Suppressor macrophage treated with lipopolysaccharide for 4 hours (primary cell): ENCODE data around the gene CCDC187.
"Not testable (repeated sequence)": the region's sequence is repeated elsewhere in the genome, so short reads cannot be mapped to it uniquely, and the experiment has no call there.

ENCODE experiments used
- DNase-seq: peaks from one replicate; pipeline ENCODE4 v3.0.0-alpha.2; 2020

Gene CCDC187

DNA sequence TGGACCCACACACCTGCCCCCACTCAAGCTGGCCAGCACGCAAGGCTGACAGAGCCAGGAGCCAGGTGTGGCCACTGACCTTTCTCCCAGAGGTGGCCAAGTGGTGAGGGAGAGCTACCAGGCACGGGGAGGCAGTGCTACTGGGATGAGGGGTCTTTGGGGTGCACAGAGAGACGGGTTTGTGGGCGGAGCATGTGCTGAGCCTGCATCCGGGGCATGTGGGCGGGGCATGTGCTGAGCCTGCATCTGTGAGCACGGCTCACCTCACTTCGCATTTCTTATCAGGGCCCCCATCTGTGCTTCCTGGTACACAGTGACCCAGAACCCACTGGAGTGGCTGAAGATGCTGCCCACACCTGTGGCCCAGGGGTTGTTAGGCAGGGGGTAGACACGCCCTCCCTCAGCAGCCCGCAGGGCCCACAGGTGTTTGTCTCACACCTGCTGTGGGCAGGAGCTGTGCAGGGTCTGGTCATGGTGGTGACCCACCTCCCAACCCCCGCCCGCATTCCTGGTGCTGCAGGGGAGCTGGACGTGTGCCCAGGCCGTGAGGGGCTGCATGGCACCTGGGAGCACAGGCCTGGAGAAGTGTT is 21.5 kb downstream of the CCDC187 start:
- DNase-seq, result no peak

- no peak for DNase-seq
These were observed 22.2 kb downstream of the CCDC187 start for GRCh38 chr9:136281421-136282271.

DNA sequence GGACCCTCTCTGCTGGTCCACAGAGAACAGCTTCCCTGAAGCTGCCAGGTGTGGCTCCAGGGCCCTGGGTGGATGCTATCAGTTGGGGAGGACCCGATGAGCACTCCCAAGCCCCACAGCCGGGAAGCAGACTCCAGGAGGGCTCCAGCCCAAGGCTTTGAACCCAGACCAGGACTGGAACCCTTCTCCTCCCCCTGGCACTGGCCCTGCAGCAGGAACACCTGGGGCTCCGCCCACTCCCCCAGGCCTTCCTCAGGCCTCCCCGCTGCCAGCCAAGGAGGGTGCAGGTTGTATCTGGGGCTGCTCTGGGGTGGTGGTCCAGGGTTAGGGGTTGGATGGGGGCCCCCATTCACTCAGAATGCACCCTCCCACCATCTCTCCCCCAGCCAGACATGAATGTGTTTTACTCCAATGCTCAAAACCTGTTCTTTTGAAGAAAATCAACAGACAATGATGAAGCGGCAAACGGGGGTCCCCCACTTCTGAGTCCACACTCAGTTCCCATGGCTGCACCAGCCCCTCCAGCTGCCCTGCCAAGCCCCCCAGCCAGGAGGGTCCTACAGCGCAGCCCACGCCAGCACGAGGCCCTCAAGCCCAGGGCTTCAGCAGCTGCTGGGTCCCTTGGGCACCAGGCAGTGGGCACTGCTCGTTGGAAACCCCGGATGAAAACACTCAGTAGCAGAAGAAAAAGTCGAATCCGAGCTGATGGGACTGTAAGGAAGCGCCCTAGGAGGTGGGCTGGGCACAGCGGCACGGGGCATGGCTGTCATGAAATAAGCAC is 23.2 kb downstream of the CCDC187 start:
- DNase-seq, result no peak

GRCh38 chr9:136279471-136279870 is 24.4 kb downstream of the CCDC187 start:
- no peak for DNase-seq

DNA sequence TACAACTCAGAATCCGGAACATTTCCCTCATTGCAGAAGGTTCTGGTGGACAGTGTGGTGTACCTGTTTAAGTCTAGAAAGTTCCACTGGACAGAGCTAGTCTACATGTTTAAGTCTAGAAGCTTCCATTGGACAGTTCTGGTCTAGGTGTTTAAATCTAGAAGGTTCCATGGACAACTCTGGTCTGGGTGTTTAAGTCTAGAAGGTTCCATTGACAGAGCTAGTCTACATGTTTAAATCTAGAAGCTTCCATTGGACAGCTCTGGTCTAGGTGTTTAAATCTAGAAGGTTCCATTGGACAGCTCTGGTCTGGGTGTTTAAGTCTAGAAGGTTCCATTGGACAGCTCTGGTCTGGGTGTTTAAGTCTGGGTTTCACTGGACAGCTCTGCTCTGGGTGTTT is 25.0 kb downstream of the CCDC187 start:
- DNase-seq, result no peak

- no peak for DNase-seq
These were observed 25.7 kb downstream of the CCDC187 start for GRCh38 chr9:136278221-136278620.

DNA sequence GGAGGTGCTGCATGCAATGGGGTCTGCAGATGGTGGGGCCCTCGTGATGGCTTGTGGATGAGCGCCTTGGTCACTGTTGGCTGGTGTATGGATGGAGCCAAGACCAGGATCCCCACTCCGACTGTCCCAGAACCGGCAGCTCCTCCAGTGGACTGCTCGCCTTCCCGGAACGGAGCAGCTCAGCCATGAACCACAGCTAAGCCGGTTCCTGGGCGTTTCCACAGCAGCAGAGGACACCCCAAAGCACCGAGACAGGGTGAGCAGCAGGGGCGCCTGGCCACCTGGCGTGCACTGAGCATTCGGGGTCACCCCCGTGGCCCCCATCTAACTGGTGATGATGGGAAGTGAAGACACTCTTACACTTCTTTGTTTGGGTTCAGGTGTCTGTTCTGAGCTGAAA is 26.1 kb downstream of the CCDC187 start:
- no peak for DNase-seq

- no peak for DNase-seq
These were observed 27.2 kb downstream of the CCDC187 start for GRCh38 chr9:136276716-136277115.

- no peak for DNase-seq
These were observed 28.1 kb downstream of the CCDC187 start for GRCh38 chr9:136275655-136276429.

- no peak for DNase-seq
These were observed 28.9 kb downstream of the CCDC187 start for GRCh38 chr9:136274786-136275654.

DNA sequence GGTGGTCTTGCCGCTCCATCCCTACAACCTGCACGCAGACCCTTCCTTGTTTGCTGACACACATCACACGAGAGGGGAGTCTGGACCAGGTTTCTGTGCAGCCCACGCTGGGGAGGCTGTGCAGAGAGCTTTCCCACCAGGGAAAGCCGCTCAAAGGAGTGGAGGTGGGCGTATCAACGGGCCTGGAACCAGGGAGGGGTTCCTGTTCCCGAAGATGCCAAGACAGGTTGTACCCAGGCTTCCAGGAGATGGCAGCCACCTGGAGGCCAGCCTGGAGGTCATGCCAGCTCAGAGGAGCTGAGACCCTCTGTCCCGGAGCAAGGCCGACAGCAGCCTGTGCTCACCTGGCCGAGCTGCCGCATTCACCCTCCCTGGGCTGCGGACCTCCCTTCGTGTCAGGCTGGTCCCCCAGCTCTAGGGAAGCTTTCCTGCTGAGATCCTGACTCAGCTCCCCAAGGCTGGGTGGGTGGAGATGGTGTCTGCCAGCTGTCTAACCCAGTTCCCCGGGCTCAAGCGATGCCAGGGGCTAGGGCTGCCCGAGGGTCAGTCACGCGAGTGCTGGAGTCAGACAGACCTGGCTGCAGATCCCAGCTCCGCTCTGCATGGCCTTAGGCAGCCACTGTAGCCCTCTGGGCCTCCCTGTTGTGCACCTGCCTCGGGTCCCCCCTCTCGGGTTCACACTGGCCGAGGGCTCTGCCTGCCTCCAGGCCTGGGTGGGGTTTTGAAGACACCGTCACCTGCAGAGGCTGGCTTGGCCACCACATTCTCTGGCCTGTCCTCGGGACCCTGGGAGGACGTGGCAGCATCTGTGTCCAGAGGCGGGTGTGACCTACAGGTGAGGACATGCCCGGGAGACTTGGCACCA is 29.7 kb downstream of the CCDC187 start:
- DNase-seq, result no peak

DNA sequence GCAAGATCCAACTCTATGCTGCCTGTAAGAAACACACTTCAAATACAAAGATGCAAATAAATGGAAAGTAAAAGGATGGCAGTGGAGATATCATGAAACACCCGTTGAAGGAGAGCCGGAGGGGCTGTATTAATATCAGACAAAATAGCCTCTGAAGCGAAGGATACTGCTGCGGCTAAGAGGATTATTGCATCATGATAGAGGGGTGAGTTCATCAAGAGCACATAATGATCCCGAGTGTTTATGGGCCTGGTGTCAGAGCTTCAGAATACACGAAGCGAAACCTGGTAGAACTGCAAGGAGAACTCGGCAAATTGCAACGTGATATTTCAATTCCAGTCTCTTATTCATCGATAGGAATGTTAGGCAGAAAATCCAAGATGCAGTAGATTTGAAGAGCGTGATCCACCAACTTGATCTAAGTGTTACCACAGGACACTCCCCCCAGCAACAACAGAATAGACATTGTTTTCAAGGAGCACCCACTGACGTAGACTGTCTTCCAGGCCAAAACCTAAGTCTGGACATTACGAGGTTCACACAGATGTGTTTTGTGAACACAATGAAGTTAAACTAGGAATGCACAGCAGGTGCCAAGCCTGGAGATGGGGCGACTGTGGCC is 30.5 kb downstream of the CCDC187 start:
- DNase-seq, result no peak

DNA sequence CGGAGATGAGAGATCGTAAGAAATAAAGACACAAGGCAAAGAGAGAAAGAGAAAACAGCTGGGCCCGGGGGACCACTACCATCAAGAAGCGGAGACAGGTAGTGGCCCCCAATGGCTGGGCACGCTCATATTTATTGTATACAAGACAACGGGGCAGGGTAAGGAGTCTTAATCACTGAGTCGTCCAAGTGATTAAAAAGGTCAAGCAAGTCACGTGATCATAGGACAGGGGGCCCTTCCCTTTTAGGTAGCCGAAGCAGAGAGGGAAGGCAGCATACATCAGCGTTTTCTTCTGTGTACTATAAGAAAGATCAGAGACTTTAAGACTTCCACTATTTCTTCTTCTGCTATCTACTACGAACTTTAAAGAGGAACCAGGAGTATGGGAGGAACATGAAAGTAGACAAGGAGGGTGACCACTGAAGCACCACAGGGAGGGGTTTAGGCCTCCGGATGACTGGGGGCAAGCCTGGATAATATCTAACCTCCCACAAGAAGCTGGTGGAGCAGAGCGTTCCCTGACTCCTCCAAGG is 33.7 kb downstream of the CCDC187 start:
- peak; percentile 23 for DNase-seq

DNA sequence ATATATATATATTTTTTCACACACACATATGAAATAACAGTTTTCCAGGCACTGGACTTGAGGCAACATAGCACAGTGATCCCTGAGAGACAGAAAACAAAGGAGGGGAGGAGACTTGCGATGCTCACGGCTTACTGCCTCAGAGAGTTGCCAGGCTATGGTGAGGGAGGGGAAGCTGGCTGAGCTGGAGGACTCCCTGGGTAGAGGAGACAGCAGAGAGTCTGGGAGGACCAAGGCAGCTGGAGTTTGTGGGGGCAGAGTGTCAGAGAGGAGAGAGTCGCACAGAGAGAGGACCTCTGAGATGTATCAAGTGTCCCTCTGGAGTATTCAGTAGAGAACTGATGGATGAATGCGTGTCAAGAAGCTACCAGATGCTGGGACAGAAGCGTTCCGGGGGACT is 35.2 kb downstream of the CCDC187 start:
- no peak for DNase-seq

- no peak for DNase-seq
These were observed 35.6 kb downstream of the CCDC187 start for GRCh38 chr9:136268318-136268717.

DNA sequence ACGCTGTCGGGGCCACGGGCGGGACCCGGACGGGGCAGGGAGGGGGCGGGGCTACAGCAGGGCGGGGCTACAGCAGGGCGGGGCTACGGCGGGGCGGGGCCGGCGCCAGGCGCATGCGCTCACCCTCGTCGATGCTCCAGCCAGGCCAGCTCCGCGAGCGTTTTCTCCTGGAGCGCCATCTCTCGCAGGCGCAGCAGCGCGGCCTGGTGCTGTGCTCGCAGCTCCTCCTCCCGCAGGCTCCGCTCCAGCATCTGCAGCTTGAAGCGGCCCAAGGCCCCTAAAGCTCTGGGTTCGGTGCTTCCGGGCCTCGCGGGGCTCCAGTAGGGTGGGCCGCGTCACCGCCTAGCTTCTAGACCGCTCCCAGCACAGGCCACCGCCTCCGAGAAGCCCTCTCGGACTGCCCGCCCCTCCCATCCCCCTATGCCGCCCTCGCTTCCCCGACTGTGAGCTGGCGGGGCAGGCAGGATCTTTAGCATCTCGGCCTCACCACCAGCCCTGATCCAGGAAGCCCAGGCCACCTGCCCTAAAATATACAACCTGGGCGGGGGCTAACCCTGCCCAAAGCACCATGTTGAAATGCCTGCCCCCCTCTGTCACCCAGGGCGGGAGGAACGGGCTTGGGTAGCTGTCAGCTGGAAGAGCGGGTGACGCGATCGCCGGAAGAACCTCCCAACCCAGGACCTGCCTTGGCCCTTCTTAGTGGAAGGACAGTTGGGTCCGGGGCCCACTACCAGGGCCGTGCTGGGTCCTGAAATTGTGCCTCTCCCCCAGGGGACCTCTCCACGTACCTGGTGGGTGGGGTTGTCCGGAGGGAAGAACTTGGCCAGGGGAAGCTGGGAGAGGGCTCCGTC is 36.4 kb downstream of the CCDC187 start:
- DNase-seq, result peak; percentile 91

DNA sequence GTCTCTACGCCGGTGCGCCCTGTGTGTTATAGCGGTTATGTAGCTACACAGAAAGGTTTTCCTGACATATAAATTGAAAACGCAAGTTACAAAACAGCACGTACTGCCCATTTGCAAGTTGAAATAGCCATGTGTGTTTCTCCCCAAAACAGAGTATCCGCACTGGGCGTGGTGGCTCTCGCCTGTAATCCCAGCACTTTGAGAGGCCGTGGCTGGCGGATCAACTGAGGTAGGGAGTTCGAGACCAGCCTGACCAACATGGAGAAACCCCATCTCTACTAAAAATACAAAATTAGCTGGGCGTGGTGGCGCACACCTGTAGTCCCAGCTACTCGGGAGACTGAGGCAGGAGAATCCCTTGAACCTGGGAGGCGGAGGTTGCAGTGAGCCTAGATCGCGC is 37.3 kb downstream of the CCDC187 start:
- not testable (repeated sequence) for DNase-seq

DNA sequence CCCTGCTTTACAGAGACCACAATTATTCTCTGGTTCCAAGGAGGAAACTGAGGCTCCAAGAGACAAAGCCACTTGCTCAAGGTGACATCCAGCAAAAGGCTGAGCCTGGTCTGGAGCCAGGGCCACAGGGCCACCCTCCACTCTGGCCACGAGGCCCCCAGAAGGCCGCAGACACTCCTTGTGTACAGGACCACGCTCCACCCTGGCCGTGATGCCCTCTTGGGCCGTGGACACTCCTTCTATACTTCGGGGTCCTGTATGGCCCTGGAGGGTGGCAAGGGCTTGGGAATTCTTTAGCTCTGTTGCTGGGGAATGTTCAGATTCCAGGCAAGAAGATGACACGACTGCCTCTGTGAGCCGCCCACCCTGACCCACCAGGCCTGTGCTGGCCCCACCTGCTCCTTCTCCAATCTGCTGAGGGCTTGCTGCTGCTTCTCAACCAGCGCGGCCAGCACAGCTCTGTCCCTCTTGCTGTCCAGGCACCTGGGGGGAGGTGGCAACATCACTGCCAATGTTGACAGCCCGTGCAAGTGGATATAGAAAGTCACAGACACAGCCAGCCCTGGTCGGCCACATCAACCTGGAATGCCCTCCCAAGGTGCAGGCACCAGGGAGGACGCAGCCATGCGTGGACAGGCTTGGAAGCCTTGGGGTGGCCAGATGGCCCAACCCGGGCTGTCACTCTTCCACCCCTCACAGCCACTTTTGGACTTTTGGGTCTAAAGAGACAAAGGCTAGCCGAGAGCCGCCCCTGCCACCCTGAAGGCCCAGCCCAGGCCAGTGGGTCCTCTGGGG is 38.1 kb downstream of the CCDC187 start:
- no peak for DNase-seq
